DMS 273 treated with DMSO at 0.1 percent for 48 hours (cell line): ENCODE results near the gene PCDHB5.
"Not testable (repeated sequence)": the region's sequence is repeated elsewhere in the genome, so short reads cannot be mapped to it uniquely, and the experiment has no call there.

ENCODE experiments used
- DNase-seq: peaks from one replicate; lab custom pipeline; 2025; lab: John Stamatoyannopoulos, UW

Gene PCDHB5

DNA sequence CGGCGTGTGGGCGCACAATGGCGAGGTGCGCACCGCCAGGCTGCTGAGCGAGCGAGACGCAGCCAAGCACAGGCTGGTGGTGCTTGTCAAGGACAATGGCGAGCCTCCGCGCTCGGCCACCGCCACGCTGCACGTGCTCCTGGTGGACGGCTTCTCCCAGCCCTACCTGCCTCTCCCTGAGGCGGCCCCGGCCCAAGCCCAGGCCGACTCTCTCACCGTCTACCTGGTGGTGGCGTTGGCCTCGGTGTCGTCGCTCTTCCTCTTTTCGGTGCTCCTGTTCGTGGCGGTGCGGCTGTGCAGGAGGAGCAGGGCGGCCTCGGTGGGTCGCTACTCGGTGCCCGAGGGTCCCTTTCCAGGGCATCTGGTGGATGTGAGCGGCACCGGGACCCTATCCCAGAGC is 17.1 kb downstream of the PCDHB5 start:
- not testable (repeated sequence) for DNase-seq

DNA sequence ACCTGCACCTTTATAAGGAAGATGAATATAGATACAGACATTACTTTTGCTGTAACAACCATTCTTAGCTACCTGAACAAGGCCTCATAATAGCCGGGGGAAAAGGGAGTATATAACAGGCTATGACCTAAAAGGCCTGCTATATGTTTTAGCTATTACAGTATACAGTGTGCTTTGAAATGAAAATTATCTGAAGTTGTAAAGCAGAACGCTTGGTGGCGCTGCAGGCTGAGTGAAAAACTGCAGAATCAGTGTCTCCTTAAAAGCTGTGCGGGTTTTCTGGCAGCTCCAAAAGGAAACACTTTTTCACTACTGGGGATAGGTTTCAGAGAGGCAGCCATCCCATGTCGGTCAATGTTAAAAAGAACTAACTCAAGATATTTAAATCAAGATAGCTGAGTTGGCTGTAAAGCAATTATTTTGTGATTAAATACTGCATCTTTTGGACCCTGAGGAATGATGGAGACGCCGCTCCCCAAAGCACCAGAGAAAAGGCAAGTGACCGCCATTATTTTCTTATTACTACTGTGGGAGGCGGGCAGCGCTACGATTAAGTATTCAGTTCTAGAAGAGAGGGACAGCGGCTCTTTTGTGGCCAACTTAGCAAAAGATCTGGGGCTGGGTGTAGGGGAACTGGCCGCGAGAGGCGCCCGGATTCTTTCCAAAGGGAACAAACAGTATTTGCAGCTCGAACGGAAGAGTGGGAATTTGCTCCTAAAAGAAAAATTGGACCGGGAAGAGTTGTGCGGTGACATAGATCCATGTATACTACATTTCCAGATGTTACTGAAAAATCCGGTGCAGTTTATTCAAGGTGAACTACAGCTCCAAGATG is 20.8 kb downstream of the PCDHB5 start:
- no peak for DNase-seq

DNA sequence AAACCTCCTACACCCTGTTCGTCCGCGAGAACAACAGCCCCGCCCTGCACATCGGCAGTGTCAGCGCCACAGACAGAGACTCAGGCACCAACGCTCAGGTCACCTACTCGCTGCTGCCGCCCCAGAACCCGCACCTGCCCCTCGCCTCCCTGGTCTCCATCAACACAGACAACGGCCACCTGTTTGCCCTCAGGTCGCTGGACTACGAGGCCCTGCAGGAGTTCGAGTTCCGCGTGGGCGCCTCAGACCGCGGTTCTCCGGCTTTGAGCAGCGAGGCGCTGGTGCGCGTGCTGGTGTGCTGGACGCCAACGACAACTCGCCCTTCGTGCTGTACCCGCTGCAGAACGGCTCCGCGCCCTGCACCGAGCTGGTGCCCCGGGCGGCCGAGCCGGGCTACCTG is 22.4 kb downstream of the PCDHB5 start:
- DNase-seq = not testable (repeated sequence)

DNA sequence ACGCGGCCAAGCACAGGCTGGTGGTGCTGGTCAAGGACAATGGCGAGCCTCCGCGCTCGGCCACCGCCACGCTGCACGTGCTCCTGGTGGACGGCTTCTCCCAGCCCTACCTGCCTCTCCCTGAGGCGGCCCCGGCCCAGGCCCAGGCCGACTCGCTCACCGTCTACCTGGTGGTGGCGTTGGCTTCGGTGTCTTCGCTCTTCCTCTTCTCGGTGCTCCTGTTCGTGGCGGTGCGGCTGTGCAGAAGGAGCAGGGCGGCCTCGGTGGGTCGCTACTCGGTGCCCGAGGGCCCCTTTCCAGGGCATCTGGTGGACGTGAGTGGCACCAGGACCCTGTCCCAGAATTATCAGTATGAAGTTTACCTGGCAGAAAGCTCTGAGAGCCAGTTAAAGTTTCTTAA is 22.9 kb downstream of the PCDHB5 start:
- DNase-seq = not testable (repeated sequence)

DNA sequence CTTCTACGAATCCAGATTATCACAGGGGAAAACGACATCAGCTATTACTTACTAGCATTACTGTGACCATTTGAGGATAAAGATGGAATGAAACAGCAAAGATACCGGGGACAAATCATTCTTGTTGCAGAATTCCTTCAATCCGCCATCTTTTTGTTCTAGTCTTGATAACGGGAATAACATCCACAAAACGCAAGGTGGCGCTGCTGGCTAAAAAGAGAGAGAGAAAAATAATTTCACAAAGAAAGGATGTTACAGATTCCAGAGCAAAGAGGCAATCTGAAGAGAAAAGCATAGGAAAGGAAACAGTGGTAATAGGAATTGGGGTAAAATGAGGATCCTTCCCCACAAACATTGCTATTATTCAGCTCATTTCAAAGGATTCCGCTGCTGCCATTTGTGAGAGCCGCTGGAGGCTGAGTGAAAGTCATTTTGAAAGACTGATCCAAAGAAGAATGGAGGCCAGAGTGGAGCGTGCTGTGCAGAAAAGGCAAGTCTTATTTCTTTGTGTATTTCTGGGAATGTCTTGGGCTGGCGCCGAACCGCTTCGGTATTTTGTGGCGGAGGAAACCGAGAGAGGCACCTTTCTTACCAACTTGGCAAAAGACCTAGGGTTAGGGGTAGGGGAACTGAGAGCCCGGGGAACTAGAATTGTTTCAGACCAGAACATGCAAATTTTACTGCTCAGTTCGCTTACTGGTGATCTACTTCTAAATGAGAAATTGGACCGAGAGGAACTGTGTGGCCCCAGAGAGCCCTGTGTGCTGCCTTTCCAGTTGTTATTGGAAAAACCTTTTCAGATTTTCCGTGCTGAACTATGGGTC is 37.6 kb downstream of the PCDHB5 start, which contains the start of gene PCDHB7:
Gene PCDHB7 (plus strand): TSS at position 264 of the 824 bp plus-strand sequence. CDS start 192 bp downstream, at position 456.
- DNase-seq = no peak

DNA sequence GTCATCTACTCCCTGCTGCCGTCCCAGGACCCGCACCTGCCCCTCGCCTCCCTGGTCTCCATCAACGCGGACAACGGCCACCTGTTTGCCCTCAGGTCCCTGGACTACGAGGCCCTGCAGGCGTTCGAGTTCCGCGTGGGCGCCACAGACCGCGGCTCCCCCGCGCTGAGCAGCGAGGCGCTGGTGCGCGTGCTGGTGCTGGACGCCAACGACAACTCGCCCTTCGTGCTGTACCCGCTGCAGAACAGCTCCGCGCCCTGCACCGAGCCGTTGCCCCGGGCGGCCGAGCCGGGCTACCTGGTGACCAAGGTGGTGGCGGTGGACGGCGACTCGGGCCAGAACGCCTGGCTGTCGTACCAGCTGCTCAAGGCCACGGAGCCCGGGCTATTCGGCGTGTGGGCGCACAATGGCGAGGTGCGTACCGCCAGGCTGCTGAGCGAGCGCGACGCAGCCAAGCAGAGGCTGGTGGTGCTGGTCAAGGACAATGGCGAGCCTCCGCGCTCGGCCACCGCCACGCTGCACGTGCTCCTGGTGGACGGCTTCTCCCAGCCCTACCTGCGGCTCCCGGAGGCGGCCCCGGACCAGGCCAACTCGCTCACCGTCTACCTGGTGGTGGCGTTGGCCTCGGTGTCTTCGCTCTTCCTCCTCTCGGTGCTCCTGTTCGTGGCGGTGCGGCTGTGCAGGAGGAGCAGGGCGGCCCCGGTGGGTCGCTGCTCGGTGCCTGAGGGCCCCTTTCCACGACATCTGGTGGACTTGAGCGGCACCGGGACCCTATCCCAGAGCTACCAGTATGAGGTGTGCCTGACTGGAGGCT is 39.5 kb downstream of the PCDHB5 start:
- DNase-seq = not testable (repeated sequence)

DNA sequence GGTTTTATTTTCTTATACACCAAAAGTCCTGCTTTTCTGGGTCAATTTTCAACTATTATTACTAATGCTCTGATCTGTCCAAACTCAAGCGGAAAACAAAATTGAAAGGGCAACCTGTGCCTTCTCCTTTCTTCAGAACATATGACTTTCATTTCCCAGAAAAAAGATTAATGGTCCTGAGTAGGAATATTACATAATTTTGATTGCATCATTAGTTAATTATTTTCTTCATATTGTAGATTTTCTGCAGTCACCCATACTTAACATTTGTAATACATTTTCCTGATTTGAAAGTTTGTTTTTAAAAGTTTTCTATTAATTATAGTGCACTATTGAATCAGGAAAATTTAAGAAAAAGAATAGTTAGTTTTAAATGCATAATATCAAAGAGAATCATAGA is 40.9 kb downstream of the PCDHB5 start:
- no peak for DNase-seq

DNA sequence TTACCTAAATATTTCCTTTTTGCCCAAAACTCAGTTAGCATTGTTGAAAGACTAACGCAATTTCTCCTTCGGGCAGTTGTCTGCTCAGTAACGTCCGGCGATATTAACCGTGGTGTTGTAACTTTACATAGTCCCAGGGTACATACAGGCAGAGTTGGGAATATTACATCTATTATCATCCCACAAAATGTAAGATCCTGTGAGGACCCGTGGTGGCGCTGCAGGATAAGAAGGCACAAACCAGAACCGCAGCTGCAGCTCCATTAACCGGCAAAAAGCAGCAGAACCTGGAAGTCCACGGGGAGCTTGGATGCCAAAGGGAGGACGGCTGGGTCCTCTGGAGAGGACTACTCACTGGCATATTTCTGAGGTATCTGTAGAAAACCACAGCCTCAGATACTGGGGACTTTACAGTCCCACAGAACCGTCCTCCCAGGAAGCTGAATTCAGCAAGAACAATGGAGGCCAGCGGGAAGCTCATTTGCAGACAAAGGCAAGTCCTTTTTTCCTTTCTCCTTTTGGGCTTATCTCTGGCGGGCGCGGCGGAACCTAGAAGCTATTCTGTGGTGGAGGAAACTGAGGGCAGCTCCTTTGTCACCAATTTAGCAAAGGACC is 42.7 kb downstream of the PCDHB5 start, which contains the start of gene PCDHB8:
Gene PCDHB8 (plus strand): TSS at position 214 of the 615 bp plus-strand sequence. CDS start 245 bp downstream, at position 459.
- not testable (repeated sequence) for DNase-seq

DNA sequence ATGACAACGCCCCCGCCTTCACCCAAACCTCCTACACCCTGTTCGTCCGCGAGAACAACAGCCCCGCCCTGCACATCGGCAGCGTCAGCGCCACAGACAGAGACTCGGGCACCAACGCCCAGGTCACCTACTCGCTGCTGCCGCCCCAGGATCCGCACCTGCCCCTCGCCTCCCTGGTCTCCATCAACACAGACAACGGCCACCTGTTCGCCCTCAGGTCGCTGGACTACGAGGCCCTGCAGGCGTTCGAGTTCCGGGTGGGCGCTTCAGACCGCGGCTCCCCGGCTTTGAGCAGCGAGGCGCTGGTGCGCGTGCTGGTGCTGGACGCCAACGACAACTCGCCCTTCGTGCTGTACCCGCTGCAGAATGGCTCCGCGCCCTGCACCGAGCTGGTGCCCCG is 44.4 kb downstream of the PCDHB5 start:
- not testable (repeated sequence) for DNase-seq

DNA sequence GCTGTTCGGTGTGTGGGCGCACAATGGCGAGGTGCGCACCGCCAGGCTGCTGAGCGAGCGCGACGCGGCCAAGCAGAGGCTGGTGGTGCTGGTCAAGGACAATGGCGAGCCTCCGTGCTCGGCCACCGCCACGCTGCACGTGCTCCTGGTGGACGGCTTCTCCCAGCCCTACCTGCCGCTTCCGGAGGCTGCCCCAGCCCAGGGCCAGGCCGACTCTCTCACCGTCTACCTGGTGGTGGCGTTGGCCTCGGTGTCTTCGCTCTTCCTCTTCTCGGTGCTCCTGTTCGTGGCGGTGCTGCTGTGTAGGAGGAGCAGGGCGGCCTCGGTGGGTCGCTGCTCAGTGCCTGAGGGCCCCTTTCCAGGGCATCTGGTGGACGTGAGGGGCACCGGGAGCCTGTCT is 44.9 kb downstream of the PCDHB5 start:
- DNase-seq = not testable (repeated sequence)

DNA sequence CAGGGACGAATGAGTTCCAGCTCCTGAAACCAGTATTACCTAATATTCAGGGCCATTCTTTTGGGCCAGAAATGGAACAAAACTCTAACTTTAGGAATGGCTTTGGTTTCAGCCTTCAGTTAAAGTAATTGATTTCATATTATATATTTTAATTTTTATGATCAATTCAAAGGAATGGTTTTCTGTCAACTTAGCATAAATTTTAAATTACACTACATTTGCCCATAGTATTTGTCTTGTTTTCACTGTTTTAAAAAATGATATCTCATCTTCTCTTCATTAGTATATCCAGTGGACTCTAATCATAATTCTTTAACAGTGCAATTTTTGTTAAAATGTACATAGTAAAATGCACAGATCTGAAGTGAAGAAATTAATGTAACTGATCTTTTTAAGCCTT is 45.3 kb downstream of the PCDHB5 start:
- no peak for DNase-seq

DNA sequence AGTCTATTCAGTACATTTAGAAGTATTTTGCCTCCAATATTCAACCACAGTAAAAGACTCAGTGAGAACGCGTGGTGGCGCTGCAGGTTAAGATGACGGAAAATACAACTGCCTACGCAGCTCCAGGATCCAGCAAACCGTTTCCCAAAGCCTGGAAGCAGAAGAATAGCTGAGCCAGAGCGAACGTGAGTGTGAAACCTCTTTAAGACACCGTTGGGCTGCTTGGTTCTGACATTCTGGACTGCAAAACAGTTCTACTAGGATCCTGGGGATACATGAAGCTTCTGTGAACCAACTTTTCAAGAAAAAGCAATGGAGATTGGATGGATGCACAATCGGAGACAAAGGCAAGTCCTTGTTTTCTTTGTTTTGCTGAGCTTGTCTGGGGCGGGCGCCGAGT is 47.2 kb downstream of the PCDHB5 start, which contains the start of gene PCDHB16:
Gene PCDHB16 (plus strand): TSS at position 140 of the 400 bp plus-strand sequence. CDS start 173 bp downstream, at position 313.
- no peak for DNase-seq

DNA sequence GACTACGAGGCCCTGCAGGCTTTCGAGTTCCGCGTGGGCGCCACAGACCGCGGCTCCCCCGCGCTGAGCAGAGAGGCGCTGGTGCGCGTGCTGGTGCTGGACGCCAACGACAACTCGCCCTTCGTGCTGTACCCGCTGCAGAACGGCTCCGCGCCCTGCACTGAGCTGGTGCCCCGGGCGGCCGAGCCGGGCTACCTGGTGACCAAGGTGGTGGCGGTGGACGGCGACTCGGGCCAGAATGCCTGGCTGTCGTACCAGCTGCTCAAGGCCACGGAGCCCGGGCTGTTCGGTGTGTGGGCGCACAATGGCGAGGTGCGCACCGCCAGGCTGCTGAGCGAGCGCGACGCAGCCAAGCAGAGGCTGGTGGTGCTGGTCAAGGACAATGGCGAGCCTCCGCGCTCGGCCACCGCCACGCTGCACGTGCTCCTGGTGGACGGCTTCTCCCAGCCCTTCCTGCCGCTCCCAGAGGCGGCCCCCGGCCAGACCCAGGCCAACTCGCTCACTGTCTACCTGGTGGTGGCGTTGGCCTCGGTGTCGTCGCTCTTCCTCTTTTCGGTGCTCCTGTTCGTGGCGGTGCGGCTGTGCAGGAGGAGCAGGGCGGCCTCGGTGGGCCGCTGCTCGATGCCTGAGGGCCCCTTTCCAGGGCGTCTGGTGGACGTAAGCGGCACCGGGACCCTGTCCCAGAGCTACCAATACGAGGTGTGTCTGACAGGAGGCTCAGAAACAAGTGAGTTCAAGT is 49.3 kb downstream of the PCDHB5 start:
- DNase-seq = not testable (repeated sequence)

DNA sequence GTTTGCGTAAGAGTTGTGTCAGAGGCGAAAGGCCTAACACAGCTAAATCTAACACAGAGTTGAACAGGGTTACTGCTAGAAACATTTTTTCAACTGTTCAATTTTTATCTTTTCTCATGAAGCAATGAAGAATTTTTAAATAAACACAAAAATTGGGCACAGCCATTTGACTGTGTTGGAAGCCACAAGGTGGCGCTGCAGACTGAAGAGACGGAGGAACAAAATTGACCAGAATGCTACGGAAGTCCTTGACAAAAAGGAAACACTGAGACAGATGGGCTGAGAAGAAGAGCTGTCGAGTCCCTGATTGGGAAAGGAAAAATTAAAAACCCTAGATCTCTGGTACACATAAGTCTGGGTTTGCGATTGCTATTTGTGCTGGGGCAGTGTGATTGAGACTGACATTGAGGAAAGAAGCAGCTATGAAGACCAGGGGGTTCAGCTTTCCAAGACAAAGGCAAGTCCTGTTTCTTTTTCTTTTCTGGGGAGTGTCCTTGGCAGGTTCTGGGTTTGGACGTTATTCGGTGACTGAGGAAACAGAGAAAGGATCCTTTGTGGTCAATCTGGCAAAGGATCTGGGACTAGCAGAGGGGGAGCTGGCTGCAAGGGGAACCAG is 52.0 kb downstream of the PCDHB5 start, which contains the start of gene PCDHB9:
Gene PCDHB9 (plus strand): TSS at position 265 of the 616 bp plus-strand sequence. CDS start 158 bp downstream, at position 423.
- DNase-seq = peak; percentile 69
